IPS-18a (cell line): ENCODE data around the gene MAN2A2.

ENCODE experiments used
- H3K27ac ChIP-seq: one replicate; pipeline ENCODE4 v1.5.1; 2013; ENCODE audit warnings: low read length
- H3K27me3 ChIP-seq: one replicate; pipeline ENCODE4 v1.6.1; 2013; ENCODE audit warnings: mild to moderate bottlenecking, low read length; ENCODE audit not compliant: control insufficient read depth, insufficient read depth
- H3K36me3 ChIP-seq: one replicate; pipeline ENCODE4 v1.6.1; 2013; ENCODE audit warnings: low read depth, low read length; ENCODE audit not compliant: control insufficient read depth
- H3K4me1 ChIP-seq: one replicate; pipeline ENCODE4 v1.6.1; 2013; ENCODE audit warnings: low read depth, low read length; ENCODE audit not compliant: control insufficient read depth
- H3K4me3 ChIP-seq: one replicate; pipeline ENCODE4 v1.5.1; 2013; ENCODE audit warnings: low read length
- H3K9ac ChIP-seq: one replicate; pipeline ENCODE4 v1.6.1; 2013; ENCODE audit warnings: mild to moderate bottlenecking, low read length, moderate library complexity
- H3K9me3 ChIP-seq: one replicate; pipeline ENCODE4 v1.6.1; 2013; ENCODE audit warnings: low read depth, low read length; ENCODE audit not compliant: control insufficient read depth

MAN2A2 gene

DNA sequence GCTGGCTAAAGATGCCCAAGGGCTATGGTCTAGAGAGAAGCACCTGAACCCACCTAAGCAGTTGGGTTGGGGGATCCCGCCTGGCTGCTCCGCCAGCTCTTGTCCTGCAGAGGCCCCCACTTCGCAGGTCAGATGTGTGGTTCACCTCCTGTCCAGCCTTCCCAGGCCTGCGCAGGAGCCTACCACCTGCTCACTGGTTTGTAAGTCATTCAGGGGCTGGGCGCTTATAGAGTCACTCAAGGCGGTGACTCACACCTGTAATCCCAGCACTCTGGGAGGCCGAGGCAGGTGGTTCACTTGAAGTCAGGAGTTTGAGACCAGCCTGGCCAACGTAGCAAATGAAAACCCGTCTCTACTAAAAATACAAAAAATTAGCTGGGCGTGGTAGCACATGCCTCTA, 38.6 kb upstream of the MAN2A2 start:
- no peak overlapping the region for H3K27ac ChIP-seq

GRCh38 chr15:90865702-90866101, 37.4 kb upstream of the MAN2A2 start:
- no peaks in the 10 kb centered on the region for H3K36me3 ChIP-seq
- H3K4me3 ChIP-seq: no peak overlapping the region
- no peaks in the 10 kb centered on the region for H3K27me3 ChIP-seq
- no peak overlapping the region for H3K27ac ChIP-seq
- no peak overlapping the region for H3K9ac ChIP-seq
- H3K9me3 ChIP-seq: no peaks in the 10 kb centered on the region
- peaks cover 26% of the 10 kb centered on the region for H3K4me1 ChIP-seq

More for the DNA sequence above, 38.6 kb upstream of the MAN2A2 start:
- no peaks in the 10 kb centered on the region for H3K27me3 ChIP-seq
- H3K9ac ChIP-seq: no peak overlapping the region
- H3K9me3 ChIP-seq: no peaks in the 10 kb centered on the region
- no peak overlapping the region for H3K4me3 ChIP-seq
- H3K4me1 ChIP-seq: peaks cover 18% of the 10 kb centered on the region
- H3K36me3 ChIP-seq: no peaks in the 10 kb centered on the region

DNA sequence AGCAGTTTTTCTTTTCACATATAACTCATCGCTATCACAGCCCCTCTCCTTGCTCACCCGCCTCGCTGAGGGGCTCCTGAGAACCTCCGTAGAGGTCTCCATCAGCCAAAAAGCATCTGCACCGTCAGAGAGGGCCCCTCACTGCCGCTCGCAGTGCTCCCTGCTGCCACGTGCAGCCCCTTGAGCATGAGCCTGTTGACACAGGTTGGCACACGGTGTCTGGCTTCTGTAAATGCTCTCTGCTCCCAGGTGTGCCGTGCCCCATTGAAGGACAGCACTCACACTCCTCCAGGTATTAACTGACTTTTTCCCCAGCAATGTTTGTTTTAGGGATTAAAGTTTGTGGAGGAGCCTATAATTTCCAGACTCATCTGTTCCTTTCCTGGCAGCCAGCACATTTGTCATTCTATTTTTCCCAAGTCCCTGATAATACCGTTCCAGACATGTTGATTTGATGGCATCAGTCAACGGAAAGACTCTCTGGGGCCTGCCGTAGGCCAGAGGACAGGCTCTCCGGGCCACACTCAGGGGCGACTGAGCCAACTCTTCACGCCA, 36.9 kb upstream of the MAN2A2 start:
- no peak overlapping the region for H3K4me3 ChIP-seq
- H3K27ac ChIP-seq: no peak overlapping the region
- no peak overlapping the region for H3K9ac ChIP-seq
- H3K27me3 ChIP-seq: no peaks in the 10 kb centered on the region
- no peaks in the 10 kb centered on the region for H3K9me3 ChIP-seq
- H3K4me1 ChIP-seq: peaks cover 26% of the 10 kb centered on the region
- no peaks in the 10 kb centered on the region for H3K36me3 ChIP-seq

- peaks cover 26% of the 10 kb centered on the region for H3K4me1 ChIP-seq
- no peaks in the 10 kb centered on the region for H3K9me3 ChIP-seq
- H3K36me3 ChIP-seq: no peaks in the 10 kb centered on the region
- no peaks in the 10 kb centered on the region for H3K27me3 ChIP-seq
- H3K9ac ChIP-seq: no peak overlapping the region
- no peak overlapping the region for H3K27ac ChIP-seq
- no peak overlapping the region for H3K4me3 ChIP-seq
Measured at GRCh38 chr15:90866800-90867199, 36.3 kb upstream of the MAN2A2 start.

DNA sequence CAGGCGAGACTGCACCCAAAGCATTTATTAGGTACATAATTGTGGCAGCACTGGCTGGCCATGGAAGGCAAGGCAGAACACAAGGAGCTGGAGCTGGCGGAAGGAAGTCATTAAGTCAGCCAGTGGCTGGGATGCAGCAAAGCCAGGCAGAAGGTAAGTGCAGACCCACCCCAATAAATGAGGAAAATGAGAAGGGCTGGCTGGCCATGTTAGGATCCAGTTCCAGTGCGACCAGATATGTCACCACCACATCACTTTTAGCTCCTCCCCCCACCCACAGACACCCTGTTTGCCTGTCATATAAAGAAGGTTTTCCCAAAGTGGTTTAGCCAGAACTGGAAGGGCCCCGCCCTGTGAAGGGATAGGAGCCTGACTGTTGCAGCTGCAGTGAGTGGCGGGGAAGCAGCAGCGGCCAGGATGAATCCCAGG, 34.8 kb upstream of the MAN2A2 start, which contains the start of gene FURIN:
Gene FURIN, plus strand, starts transcription at position 328 of the 429 bp plus-strand sequence. CDS start 7,153 bp downstream, outside the sequence.
- Histone ChIP-seq H3K4me1 (peaks cover 36% of the 10 kb centered on the region), H3K4me3 (no peak within 1 kb of the TSS), H3K36me3 (no peaks in the 10 kb centered on the region), H3K9me3 (no peaks in the 10 kb centered on the region), H3K27me3 (no peaks in the 10 kb centered on the region), H3K27ac (no peak within 1 kb of the TSS), H3K9ac (no peak within 1 kb of the TSS)

DNA sequence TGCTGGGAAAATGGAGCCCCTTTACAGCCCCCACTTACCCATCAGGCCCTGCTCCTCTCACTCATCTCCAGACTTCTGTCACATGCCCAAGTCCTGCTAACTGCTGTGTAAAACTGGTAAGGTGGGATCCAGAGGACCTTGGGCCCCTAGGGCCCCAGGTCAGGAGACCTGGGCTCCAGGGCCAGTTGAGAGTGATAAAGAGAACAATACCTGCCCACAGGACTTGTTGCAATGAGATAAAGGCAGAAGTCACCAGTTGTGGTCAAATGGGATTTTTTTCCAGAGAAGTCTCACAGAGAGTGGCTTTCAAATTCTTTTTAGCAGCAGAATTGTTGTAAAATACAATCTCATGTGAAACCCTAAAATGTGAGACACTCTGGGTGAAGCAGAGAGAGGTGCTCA, 34.0 kb upstream of the MAN2A2 start:
- Histone ChIP-seq H3K4me3 (no peak overlapping the region), H3K4me1 (peaks cover 45% of the 10 kb centered on the region), H3K27ac (no peak overlapping the region), H3K27me3 (no peaks in the 10 kb centered on the region), H3K36me3 (no peaks in the 10 kb centered on the region), H3K9me3 (no peaks in the 10 kb centered on the region), H3K9ac (no peak overlapping the region)

DNA sequence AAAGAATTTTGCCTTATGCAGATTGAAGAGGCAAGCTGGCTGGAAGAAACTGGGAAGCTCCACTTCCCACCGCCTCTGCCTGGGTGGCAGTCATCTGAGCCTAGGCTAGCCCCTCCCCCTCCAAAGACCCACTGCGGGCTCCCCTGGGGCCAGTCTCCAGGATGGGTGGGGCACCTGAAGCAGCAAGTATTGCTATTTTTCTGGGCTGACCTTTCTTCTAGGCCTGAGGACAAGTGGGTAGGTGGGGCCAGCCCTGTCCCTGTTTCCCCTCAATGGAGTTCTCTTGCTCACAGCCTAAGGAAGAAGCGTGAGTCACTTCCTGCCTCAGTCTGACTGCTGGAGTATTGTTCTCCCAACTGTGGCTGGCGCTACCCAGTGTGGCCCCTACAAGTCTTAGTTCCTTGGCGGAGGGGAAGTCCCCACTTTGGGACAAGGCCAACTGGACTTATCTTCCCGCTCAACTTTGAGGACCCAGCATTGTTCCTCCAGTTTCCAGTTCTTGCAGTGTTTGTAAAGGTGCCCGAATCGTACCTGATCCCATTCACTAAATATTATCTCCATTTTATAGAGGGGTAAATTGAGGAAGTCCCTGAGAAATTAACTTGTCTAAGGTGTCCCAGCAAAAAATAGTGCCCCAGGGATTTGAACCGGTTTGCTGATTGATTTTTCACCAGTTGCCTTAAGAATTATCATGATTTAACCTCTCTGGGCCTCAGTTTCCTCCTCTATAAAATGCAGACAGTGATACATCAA, 33.3 kb upstream of the MAN2A2 start:
- H3K27me3 ChIP-seq: no peaks in the 10 kb centered on the region
- H3K9me3 ChIP-seq: no peaks in the 10 kb centered on the region
- H3K9ac ChIP-seq: no peak overlapping the region
- no peak overlapping the region for H3K27ac ChIP-seq
- H3K36me3 ChIP-seq: no peaks in the 10 kb centered on the region
- peak overlapping the region; percentile 63 for H3K4me3 ChIP-seq
- H3K4me1 ChIP-seq: peaks cover 50% of the 10 kb centered on the region

DNA sequence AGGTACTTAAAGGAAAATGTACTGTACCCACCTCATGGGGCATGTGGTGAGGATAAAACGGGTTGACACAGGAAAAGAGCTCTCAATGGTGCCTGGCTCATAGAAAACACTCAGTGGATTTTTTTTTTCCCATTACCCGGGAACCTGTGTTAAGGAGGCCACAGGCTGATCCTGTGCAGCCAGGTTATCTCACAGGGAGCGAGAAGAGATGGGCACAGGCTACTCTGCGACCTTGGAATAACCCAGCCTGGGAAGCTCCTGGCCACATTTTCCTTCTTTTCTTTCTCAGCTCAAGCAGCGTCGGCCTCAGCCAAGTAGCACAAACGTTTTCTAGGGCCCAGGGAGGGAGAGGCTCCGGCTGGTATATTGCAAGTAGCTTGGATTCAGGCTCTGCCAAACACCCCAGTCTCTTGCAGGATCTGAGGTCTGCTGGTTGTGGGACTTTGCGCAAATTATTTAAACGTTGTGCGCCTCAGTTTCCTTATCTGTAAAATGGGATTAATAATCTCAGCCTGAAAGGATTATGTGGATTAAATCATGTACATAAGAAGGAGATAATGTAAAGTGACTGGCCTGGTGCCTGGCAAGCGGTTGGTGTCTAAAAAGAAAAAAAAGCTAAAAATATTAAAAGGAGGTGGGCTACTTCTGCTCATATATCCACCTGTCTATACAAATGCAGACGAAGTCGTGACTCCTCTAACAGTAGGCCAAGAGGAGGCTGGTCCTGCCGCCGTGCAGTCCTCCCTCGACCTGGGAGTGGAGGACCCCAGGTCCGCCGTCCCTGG, 32.6 kb upstream of the MAN2A2 start:
- Histone ChIP-seq H3K27me3 (no peaks in the 10 kb centered on the region), H3K27ac (no peak overlapping the region), H3K4me1 (peaks cover 50% of the 10 kb centered on the region), H3K4me3 (peak overlapping the region; percentile 63), H3K9ac (peak overlapping the region; percentile 56), H3K9me3 (no peaks in the 10 kb centered on the region), H3K36me3 (no peaks in the 10 kb centered on the region)

DNA sequence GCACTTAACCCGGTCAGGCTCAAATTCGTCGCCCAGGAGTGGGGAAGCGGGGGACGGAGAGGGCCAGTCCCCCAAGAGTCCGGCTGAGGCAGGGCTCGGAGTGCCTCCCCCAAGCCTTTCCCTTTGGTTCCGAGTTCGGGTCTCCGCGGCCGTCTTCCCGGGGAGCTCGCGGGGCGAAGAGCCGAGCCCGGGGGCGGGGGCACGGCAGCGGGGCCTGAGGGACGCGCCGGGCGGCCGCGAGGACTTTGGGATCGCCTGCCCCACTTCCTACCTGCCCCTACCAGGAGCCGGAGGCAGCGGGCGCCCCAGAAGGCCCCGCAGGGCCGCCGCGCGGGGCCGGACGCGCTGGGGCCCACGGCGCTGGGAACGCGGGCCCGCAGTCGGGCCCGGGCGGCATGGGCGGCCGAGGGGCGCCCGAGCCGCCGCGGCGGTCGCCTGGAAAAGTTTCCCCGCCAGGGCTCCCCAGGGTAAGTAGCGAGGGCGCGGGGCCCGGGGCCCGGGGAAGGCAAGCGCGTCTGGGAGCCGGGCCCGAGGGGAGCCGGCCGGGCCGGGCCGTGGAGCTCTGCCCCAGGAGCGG, 31.9 kb upstream of the MAN2A2 start:
- Histone ChIP-seq H3K27me3 (no peaks in the 10 kb centered on the region), H3K4me1 (peaks cover 50% of the 10 kb centered on the region), H3K27ac (no peak overlapping the region), H3K9ac (peak overlapping the region; percentile 56), H3K4me3 (peak overlapping the region; percentile 63), H3K9me3 (no peaks in the 10 kb centered on the region), H3K36me3 (no peaks in the 10 kb centered on the region)

DNA sequence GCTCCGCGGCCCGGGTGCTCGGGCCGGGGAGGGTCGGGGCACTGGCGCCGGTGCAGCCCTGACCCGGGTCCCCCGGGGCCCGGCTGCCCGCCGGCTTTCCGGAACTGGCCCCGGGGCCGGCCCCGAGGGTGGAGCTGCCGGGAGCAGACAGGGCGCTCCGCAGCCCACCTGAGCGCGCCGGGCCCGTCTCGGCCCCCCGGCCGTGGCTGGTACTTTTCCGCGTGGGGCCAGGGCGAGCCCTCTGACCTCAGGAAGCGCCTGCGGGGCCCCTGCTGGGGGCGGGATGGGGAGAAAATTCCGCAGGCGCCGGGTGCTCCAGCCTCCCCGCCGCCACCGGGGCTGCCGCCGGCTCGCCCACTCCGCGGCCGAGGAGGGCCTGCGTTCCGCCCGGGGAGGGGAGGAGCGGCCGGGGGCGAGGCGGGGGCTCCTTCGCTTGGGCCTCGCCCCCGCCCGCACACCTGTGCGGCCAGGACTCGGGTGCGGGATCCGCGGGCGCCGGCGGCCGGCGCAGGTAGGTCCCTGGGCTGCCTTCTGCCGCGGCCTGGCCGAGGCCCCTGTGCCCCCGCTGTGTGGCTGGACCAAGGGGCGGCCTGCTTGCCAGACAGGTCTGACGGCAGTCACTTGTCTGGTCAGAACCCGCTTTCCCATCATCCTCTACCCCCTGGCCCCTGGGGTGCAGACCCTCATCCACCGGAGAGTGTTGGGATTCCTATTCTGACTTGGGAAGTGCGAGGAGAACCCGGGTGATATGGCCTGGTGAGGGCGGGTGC, 31.2 kb upstream of the MAN2A2 start:
- H3K4me3 ChIP-seq: peak overlapping the region; percentile 61
- H3K27ac ChIP-seq: no peak overlapping the region
- no peaks in the 10 kb centered on the region for H3K9me3 ChIP-seq
- peaks cover 2% of the 10 kb centered on the region for H3K36me3 ChIP-seq
- H3K9ac ChIP-seq: peak overlapping the region; percentile 14
- H3K4me1 ChIP-seq: peaks cover 50% of the 10 kb centered on the region
- no peaks in the 10 kb centered on the region for H3K27me3 ChIP-seq
